Measurements from ENCODE around the gene AKR1C1.
"Not testable (repeated sequence)": the region's sequence is repeated elsewhere in the genome, so short reads cannot be mapped to it uniquely, and the experiment has no call there.

GRCh38 chr10:4988000-4988641 lies 24.9 kb downstream of the AKR1C1 start:
- TF ChIP-seq, protein P1, sequence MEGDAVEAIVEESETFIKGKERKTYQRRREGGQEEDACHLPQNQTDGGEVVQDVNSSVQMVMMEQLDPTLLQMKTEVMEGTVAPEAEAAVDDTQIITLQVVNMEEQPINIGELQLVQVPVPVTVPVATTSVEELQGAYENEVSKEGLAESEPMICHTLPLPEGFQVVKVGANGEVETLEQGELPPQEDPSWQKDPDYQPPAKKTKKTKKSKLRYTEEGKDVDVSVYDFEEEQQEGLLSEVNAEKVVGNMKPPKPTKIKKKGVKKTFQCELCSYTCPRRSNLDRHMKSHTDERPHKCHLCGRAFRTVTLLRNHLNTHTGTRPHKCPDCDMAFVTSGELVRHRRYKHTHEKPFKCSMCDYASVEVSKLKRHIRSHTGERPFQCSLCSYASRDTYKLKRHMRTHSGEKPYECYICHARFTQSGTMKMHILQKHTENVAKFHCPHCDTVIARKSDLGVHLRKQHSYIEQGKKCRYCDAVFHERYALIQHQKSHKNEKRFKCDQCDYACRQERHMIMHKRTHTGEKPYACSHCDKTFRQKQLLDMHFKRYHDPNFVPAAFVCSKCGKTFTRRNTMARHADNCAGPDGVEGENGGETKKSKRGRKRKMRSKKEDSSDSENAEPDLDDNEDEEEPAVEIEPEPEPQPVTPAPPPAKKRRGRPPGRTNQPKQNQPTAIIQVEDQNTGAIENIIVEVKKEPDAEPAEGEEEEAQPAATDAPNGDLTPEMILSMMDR (IDR thresholded peaks at IDR 0.05), result not testable (repeated sequence)
- TF ChIP-seq ZFX (IDR thresholded peaks at IDR 0.05; ENCODE audit: borderline replicate concordance), result not testable (repeated sequence)
